A673 (cell line): ENCODE results near the gene ABCG1. TPM values are rescaled to one million over a fixed set of nuclear protein-coding genes. Genes with fewer than 3 reads are reported as not detected.

Source experiments
- BruUV-seq: library from RNA; stranded (reverse); fragments of 400-500 nt; replicated peaks from 2 replicates; lab custom pipeline; 2021; lab: Mats Ljungman, UMichigan
- CTCF ChIA-PET: fragments of 300-600 bp; sonication (Branson Sonifier 250); formaldehyde crosslinking; loops from one replicate; lab custom pipeline; 2022; ENCODE audit warnings: antibody characterized with exemption; lab: Charles Lee
- POLR2A ChIA-PET: fragments of 300-600 bp; sonication (Branson Sonifier 250); formaldehyde crosslinking; loops from one replicate; lab custom pipeline; 2022; ENCODE audit warnings: antibody characterized with exemption; ENCODE audit not compliant: low non-redundant PET; lab: Charles Lee
- DNase-seq: peaks from one replicate; pipeline ENCODE4 v3.0.0-alpha.2; 2015; ENCODE audit warnings: low spot score
- H3K27ac ChIP-seq: fragments of 200-600 bp; sonication (generic); 2 replicates; pipeline ENCODE4 v1.5.1; 2016; ENCODE audit warnings: mixed run types, low read depth, mild to moderate bottlenecking, mixed read lengths, antibody characterized with exemption, low read length; ENCODE audit not compliant: poor library complexity, severe bottlenecking
- H3K27me3 ChIP-seq: fragments of 200-600 bp; sonication (generic); replicated peaks from 2 replicates; pipeline ENCODE4 v1.6.1; 2017; ENCODE audit warnings: mixed run types, low read depth, mild to moderate bottlenecking, mixed read lengths, antibody characterized with exemption, low read length; ENCODE audit not compliant: insufficient read depth, poor library complexity
- H3K36me3 ChIP-seq: fragments of 200-600 bp; sonication (generic); 2 replicates; pipeline ENCODE4 v1.6.1; 2016; ENCODE audit warnings: mixed run types, mild to moderate bottlenecking, mixed read lengths, antibody characterized with exemption, low read length; ENCODE audit not compliant: insufficient read depth, poor library complexity, severe bottlenecking
- H3K4me1 ChIP-seq: fragments of 200-600 bp; sonication (generic); 2 replicates; pipeline ENCODE4 v1.6.1; 2017; ENCODE audit warnings: mixed run types, mild to moderate bottlenecking, mixed read lengths, antibody characterized with exemption, low read length; ENCODE audit not compliant: insufficient read depth, poor library complexity, severe bottlenecking
- H3K4me3 ChIP-seq: fragments of 200-600 bp; sonication (generic); 2 replicates; pipeline ENCODE4 v1.5.1; 2016; ENCODE audit warnings: low read depth, mixed run types, mild to moderate bottlenecking, mixed read lengths, low read length; ENCODE audit not compliant: poor library complexity, severe bottlenecking
- H3K9me3 ChIP-seq: fragments of 200-600 bp; sonication (generic); 2 replicates; pipeline ENCODE4 v1.6.1; 2016; ENCODE audit warnings: mixed run types, low read depth, mild to moderate bottlenecking, mixed read lengths, antibody characterized with exemption, low read length; ENCODE audit not compliant: poor library complexity, severe bottlenecking
- CTCF ChIP-seq: fragments of 300-800, 200-600 bp; sonication (generic); conservative IDR thresholded peaks from 2 replicates; pipeline ENCODE4 v1.5.1; 2017; ENCODE audit warnings: low read depth, mild to moderate bottlenecking, antibody characterized with exemption, low read length, moderate library complexity, mixed read lengths
- EZH2 ChIP-seq: fragments of 200-600 bp; sonication (generic); IDR thresholded peaks from 2 replicates; pipeline ENCODE4 v1.6.1; 2017; ENCODE audit warnings: borderline replicate concordance, low read depth, mild to moderate bottlenecking, mixed read lengths, antibody characterized with exemption, low read length; ENCODE audit not compliant: poor library complexity, severe bottlenecking
- intact Hi-C: fragments of 100-400 bp; cut with micrococcal nuclease; formaldehyde crosslinking; loops from one replicate; pipeline ENCODE4 v1.10.0; 2022; ENCODE audit not compliant: unreplicated experiment
- total RNA-seq: library from RNA; stranded (reverse); gene quantifications from 2 replicates; pipeline ENCODE4 v1.2.3, GENCODE V29; 2021

Gene ABCG1
- total RNA-seq, 1 experiment from 2014 or later = 3.4 TPM

- Histone ChIP-seq H3K9me3 (peaks cover 5% of the 10 kb centered on the region), H3K27ac (no peak overlapping the region), H3K4me3 (no peak overlapping the region), H3K27me3 (no peaks in the 10 kb centered on the region), H3K4me1 (no peaks in the 10 kb centered on the region), H3K36me3 (no peaks in the 10 kb centered on the region)
- BruUV-seq = no TSS peak
- TF ChIP-seq CTCF (no peak), EZH2 (no peak)
- no peak for DNase-seq
- intact Hi-C loops = no loop called here
- POLR2A ChIA-PET = no interaction called here
- CTCF ChIA-PET = no interaction called here
Measured at GRCh38 chr21:42208036-42208435, 10.9 kb upstream of the ABCG1 start.

- CTCF ChIA-PET = no interaction called here
- intact Hi-C loops = no loop called here
- POLR2A ChIA-PET = no interaction called here
- Histone ChIP-seq H3K4me1 (no peaks in the 10 kb centered on the region), H3K27me3 (no peaks in the 10 kb centered on the region), H3K9me3 (peaks cover 5% of the 10 kb centered on the region), H3K27ac (no peak overlapping the region), H3K4me3 (no peak overlapping the region), H3K36me3 (no peaks in the 10 kb centered on the region)
- TF ChIP-seq EZH2 (no peak), CTCF (no peak)
- no peak for DNase-seq
- no TSS peak for BruUV-seq
Measured at GRCh38 chr21:42208801-42209490, 10.0 kb upstream of the ABCG1 start.

DNA sequence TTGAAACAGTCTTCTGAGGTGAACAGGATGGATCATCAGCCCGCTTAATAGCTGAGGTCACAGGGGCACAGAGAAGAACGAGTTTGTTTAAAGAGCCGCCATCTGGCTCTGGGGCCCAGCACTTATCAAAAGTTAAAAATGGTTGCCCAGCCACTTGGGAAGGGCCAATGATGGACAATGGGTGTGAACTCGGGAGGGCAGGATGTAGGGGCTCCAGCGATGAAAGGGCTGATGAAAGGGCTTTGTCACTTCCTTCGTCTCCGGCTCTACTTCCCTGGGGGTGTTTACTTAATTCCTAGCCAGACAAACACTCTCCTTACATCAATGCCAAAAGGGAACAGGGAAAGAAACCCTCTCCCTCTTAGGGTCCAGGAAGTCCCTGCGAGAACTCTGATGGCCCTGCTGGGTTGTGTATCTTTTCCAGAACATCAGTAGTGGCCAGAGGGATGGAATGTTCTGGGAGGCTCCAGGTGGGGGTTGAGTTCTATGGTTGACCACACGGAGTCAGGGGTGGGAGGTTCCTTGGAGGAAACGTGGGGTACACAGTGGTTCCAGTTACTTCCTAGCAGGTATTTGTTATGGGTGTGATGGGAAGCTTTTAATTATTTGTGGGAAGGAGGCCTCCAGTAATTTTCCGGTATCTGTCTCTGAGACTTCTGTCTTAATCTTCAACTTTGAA lies 9.0 kb upstream of the ABCG1 start:
- Histone ChIP-seq H3K36me3 (no peaks in the 10 kb centered on the region), H3K4me3 (no peak overlapping the region), H3K4me1 (no peaks in the 10 kb centered on the region), H3K27ac (no peak overlapping the region), H3K9me3 (peaks cover 3% of the 10 kb centered on the region), H3K27me3 (no peaks in the 10 kb centered on the region)
- intact Hi-C loops = no loop called here
- no peak for DNase-seq
- TF ChIP-seq EZH2 (no peak), CTCF (no peak)
- ChIA-PET CTCF (no interaction called here), POLR2A (no interaction called here)
- BruUV-seq = no TSS peak
